Caco-2 (cell line): ENCODE results near the gene COL17A1. TPM values are rescaled to one million over a fixed set of nuclear protein-coding genes. Genes with fewer than 3 reads are reported as not detected.

Experiments used
- BruUV-seq: library from RNA; stranded (reverse); fragments of 400-500 nt; replicated peaks from 2 replicates; lab custom pipeline; 2021; lab: Mats Ljungman, UMichigan
- CTCF ChIA-PET: fragments of 300-600 bp; sonication (Branson Sonifier 250); formaldehyde crosslinking; loops from one replicate; lab custom pipeline; 2022; ENCODE audit warnings: antibody characterized with exemption; lab: Charles Lee
- POLR2A ChIA-PET: fragments of 300-600 bp; sonication (Branson Sonifier 250); formaldehyde crosslinking; loops from one replicate; lab custom pipeline; 2022; ENCODE audit warnings: antibody characterized with exemption; lab: Charles Lee
- DNase-seq, 2 experiments: peaks; one replicate each; pipeline versions ENCODE4 v3.0.0 to v3.0.0-alpha.2; 2020 to 2022
- H3K27me3 ChIP-seq: replicated peaks from 2 replicates; pipeline ENCODE4 v1.6.0; 2011; ENCODE audit warnings: low read length; ENCODE audit not compliant: control insufficient read depth, insufficient read depth
- H3K36me3 ChIP-seq: 2 replicates; pipeline ENCODE4 v1.5.1; 2011; ENCODE audit warnings: low read length; ENCODE audit not compliant: control insufficient read depth, insufficient read depth
- H3K4me1 ChIP-seq: fragments of 250-450 bp; sonication (Bioruptor Pico); 2 replicates; pipeline ENCODE4 v1.5.1; 2020; ENCODE audit warnings: mild to moderate bottlenecking
- H3K4me3 ChIP-seq: 2 replicates; pipeline ENCODE4 v1.5.1; 2011; ENCODE audit warnings: low read depth, mild to moderate bottlenecking, control low read depth, low read length
- H3K9me3 ChIP-seq: fragments of 250-450 bp; sonication (Bioruptor Pico); 2 replicates; pipeline ENCODE4 v1.5.1; 2020; ENCODE audit warnings: mild to moderate bottlenecking, moderate library complexity
- H3K27ac Mint-ChIP-seq: one replicate; pipeline ENCODE4 v1.8.0; 2022; ENCODE audit warnings: mixed read lengths; ENCODE audit not compliant: unreplicated experiment
- H3K27me3 Mint-ChIP-seq: one replicate; pipeline ENCODE4 v1.8.0; 2022; ENCODE audit warnings: mixed read lengths; ENCODE audit not compliant: insufficient read depth, unreplicated experiment
- H3K36me3 Mint-ChIP-seq: one replicate; pipeline ENCODE4 v1.8.0; 2022; ENCODE audit warnings: mild to moderate bottlenecking, mixed read lengths; ENCODE audit not compliant: insufficient read depth, unreplicated experiment
- H3K4me1 Mint-ChIP-seq: one replicate; pipeline ENCODE4 v1.8.0; 2022; ENCODE audit warnings: low read depth, mixed read lengths; ENCODE audit not compliant: unreplicated experiment
- H3K4me3 Mint-ChIP-seq: one replicate; pipeline ENCODE4 v1.8.0; 2022; ENCODE audit warnings: mild to moderate bottlenecking, moderate library complexity, mixed read lengths; ENCODE audit not compliant: unreplicated experiment
- H3K9me3 Mint-ChIP-seq: one replicate; pipeline ENCODE4 v1.8.0; 2022; ENCODE audit warnings: mixed read lengths; ENCODE audit not compliant: unreplicated experiment
- CTCF ChIP-seq, 2 experiments: fragments of 200-600 bp in 1 of 2; IDR thresholded peaks; 1 replicate in 1 of 2; 2 replicates in 1 of 2; pipeline versions ENCODE4 v1.5.1 to v1.8.0; 2011 to 2022; ENCODE audit warnings: antibody characterized with exemption in 1 of 2, control low read depth in 1 of 2, inconsistent platforms in 1 of 2, low read depth in 1 of 2, low read length in 1 of 2, mild to moderate bottlenecking in 1 of 2, moderate library complexity in 1 of 2; ENCODE audit not compliant: insufficient read depth in 1 of 2, severe bottlenecking in 1 of 2, unreplicated experiment in 1 of 2
- intact Hi-C: fragments of 100-400 bp; cut with micrococcal nuclease; formaldehyde crosslinking; loops from one replicate; pipeline ENCODE4 v1.10.0; 2022; ENCODE audit not compliant: unreplicated experiment
- total RNA-seq: library from RNA; stranded (reverse); gene quantifications from 2 replicates; pipeline ENCODE4 v1.2.3, GENCODE V29; 2022

Gene COL17A1
- total RNA-seq, 1 experiment from 2014 or later: 0.45 TPM

DNA sequence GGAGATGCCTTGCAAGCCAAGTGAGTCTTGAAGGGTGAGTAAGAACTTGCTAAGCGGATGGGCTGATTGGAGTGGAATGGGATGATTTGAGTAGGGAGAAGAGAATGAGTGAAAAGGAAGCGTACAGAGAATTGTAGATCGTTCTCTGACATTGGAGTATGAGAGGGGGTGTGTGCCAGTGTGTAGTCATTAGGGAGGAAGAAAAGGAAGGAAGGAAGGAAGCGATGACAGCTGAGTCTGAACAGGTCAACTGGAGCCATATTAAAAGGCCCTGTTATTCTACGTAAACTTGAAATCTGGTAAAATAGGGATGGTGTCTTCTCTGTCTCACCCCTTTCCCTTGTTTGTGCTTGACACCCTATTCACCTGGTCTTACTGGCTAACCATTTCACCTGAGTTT, 63.7 kb downstream of the COL17A1 start:
- Mint-ChIP-seq H3K36me3 (peaks cover 24% of the 10 kb centered on the region), H3K4me3 (no peak overlapping the region), H3K4me1 (no peaks in the 10 kb centered on the region), H3K9me3 (no peaks in the 10 kb centered on the region), H3K27me3 (no peaks in the 10 kb centered on the region), H3K27ac (no peak overlapping the region)
- no peak for DNase-seq
- Histone ChIP-seq H3K9me3 (no peaks in the 10 kb centered on the region), H3K4me3 (no peak overlapping the region), H3K27me3 (no peaks in the 10 kb centered on the region), H3K4me1 (no peaks in the 10 kb centered on the region), H3K36me3 (peaks cover 3% of the 10 kb centered on the region; the same call in 1 of the 2 replicates)
- TF ChIP-seq CTCF (IDR thresholded peaks at IDR 0.05; ENCODE audit: insufficient read depth in 1 of 2, low read depth in 1 of 2, low read length in 1 of 2, severe bottlenecking in 1 of 2, unreplicated experiment in 1 of 2): no peak
- BruUV-seq: no TSS peak
- intact Hi-C loops: loop anchor here (10.0 kb wide), 1 partner anchor 307 kb away; no protein-coding TSS in a partner anchor
- ChIA-PET CTCF (no interaction called here), POLR2A (no interaction called here)

DNA sequence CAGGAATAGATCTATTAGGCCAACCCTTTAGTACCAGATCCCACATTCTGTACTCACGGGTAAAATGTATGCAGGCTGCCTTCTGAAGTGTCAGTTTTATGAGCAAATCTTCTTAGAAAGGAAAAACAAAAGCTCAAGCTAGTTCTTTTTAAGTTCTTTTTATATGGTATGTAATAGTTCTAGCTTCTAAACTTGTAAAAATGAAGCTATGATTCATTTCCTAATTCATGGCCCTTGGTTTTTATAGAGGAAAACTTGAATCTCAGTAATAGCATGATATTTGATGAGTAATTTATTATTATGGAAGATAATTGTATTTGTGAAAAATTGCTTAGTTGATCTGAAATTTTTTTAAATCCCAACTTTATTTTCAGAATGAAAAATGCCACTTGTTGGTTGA, 64.4 kb downstream of the COL17A1 start:
- H3K27me3 ChIP-seq: no peaks in the 10 kb centered on the region
- CTCF ChIA-PET: no interaction called here
- no peaks in the 10 kb centered on the region for H3K9me3 ChIP-seq
- Mint-ChIP-seq H3K4me1 (no peaks in the 10 kb centered on the region), H3K27ac (no peak overlapping the region), H3K9me3 (no peaks in the 10 kb centered on the region), H3K36me3 (peaks cover 24% of the 10 kb centered on the region), H3K4me3 (no peak overlapping the region), H3K27me3 (no peaks in the 10 kb centered on the region)
- TF ChIP-seq CTCF (IDR thresholded peaks at IDR 0.05; ENCODE audit: insufficient read depth in 1 of 2, low read depth in 1 of 2, low read length in 1 of 2, severe bottlenecking in 1 of 2, unreplicated experiment in 1 of 2): no peak
- H3K36me3 ChIP-seq: peaks cover 3% of the 10 kb centered on the region; the same call in 1 of the 2 replicates
- H3K4me3 ChIP-seq: no peak overlapping the region
- no peaks in the 10 kb centered on the region for H3K4me1 ChIP-seq
- no peak for DNase-seq
- intact Hi-C loops: loop anchor here (10.0 kb wide), 1 partner anchor 306 kb away; no protein-coding TSS in a partner anchor
- POLR2A ChIA-PET: interaction anchor here (0.5 kb wide), 1 partner anchor 99 kb away, joined by 7 read pairs; no protein-coding TSS in a partner anchor
- no TSS peak for BruUV-seq

DNA sequence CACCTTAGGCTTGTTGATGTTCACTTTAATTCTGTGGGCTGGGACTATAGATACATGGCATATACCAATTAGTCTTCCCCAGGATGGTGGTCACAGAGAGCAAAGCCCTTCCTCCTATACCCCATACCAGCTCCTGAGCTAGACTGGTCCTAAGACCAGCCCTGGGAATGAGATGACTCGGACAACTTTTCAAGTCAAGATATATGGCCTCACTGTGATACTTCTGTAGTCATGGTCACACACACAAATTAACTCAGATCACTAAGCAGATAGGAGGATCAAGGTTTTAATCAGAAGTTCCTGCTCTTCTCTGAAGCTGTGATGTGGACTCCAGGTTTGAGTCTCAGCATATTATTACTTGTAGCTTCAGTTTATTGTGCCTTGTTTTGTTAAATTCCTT, 65.7 kb downstream of the COL17A1 start:
- Mint-ChIP-seq H3K4me3 (no peak overlapping the region), H3K4me1 (no peaks in the 10 kb centered on the region), H3K36me3 (peaks cover 24% of the 10 kb centered on the region), H3K9me3 (no peaks in the 10 kb centered on the region), H3K27me3 (no peaks in the 10 kb centered on the region), H3K27ac (no peak overlapping the region)
- no peak for DNase-seq
- POLR2A ChIA-PET: no interaction called here
- intact Hi-C loops: loop anchor here (10.0 kb wide), 1 partner anchor 305 kb away; no protein-coding TSS in a partner anchor
- H3K9me3 ChIP-seq: no peaks in the 10 kb centered on the region
- no peak overlapping the region for H3K4me3 ChIP-seq
- CTCF ChIA-PET: no interaction called here
- no TSS peak for BruUV-seq
- no peaks in the 10 kb centered on the region for H3K4me1 ChIP-seq
- TF ChIP-seq CTCF (IDR thresholded peaks at IDR 0.05; ENCODE audit: insufficient read depth in 1 of 2, low read depth in 1 of 2, low read length in 1 of 2, severe bottlenecking in 1 of 2, unreplicated experiment in 1 of 2): no peak
- no peaks in the 10 kb centered on the region for H3K27me3 ChIP-seq
- peaks cover 3% of the 10 kb centered on the region; the same call in 1 of the 2 replicates for H3K36me3 ChIP-seq
